ENCODE results near the gene NHSL1. TPM values are rescaled to one million over a fixed set of nuclear protein-coding genes. Genes with fewer than 3 reads are reported as not detected.

Gene NHSL1
- total and polyA plus RNA-seq, 9 of the 15 experiments (the other 6 are each of a cell fraction or from before 2014, with no cell fraction given) = 0.09 to 0.20 TPM; not detected in 7

GRCh38 chr6:138485586-138486248, 13.6 kb downstream of the NHSL1 start:
- POLR2A ChIA-PET = no interaction called here
- in situ Hi-C loops (cut with MboI) (no loop called here), intact Hi-C loops (cut with micrococcal nuclease) (no loop called here)
- DNase-seq (ENCODE audit: extremely low read depth in 1 of 4, low spot score in 3 of 4) (no peak), FAIRE-seq (no peak), ATAC-seq (no peak)
- Histone ChIP-seq H3K9ac (ENCODE audit: insufficient read depth in 1 of 2, low read depth in 2 of 2, low read length in 2 of 2) (no peak overlapping the region), H3K36me3 (ENCODE audit: control insufficient read depth, insufficient read depth, low read length) (no peaks in the 10 kb centered on the region), H3K4me1 (replicated peaks in 1 of 2; ENCODE audit: control insufficient read depth in 2 of 2, insufficient read depth in 2 of 2, low read length in 2 of 2) (no peaks in the 10 kb centered on the region), H3K79me2 (ENCODE audit: control insufficient read depth, insufficient read depth, low read length) (no peaks in the 10 kb centered on the region), H3K9me3 (replicated peaks; ENCODE audit: control insufficient read depth, insufficient read depth, low read depth, low read length) (no peaks in the 10 kb centered on the region), H4K20me1 (replicated peaks; ENCODE audit: control insufficient read depth, insufficient read depth, low read length) (no peaks in the 10 kb centered on the region), H3K4me2 (ENCODE audit: insufficient read depth, low read length) (no peak overlapping the region), H3K27me3 (ENCODE audit: control insufficient read depth in 2 of 2, insufficient read depth in 2 of 2, low read length in 2 of 2) (peaks cover 17 to 26% of the 10 kb centered on the region in 2 experiments; a peak in 4 of 5 replicates), H3K4me3 (no peak overlapping the region), H2AFZ (ENCODE audit: low read depth, low read length) (no peak overlapping the region), H3K9me1 (ENCODE audit: control insufficient read depth, insufficient read depth, low read length) (no peaks in the 10 kb centered on the region), H3K27ac (ENCODE audit: extremely low read depth, low read depth, low read length) (no peak overlapping the region)
- CTCF ChIA-PET (ENCODE audit: low intra/inter-chr PET ratio) = no interaction called here
- 4% methylated on average over 13 of the region's 13 CpGs for WGBS (ENCODE audit: insufficient coverage, low coverage, missing lambda C conversion rate)
- BruUV-seq (replicated peaks) = no TSS peak
- no peak for TF ChIP-seq RFX7 (CRISPR knock-in tag; IDR thresholded peaks at IDR 0.05)
- no peak for TF ChIP-seq MEIS2 (IDR thresholded peaks at IDR 0.05; ENCODE audit: partially characterized antibody)
- no peak for TF ChIP-seq ZNF175 (CRISPR knock-in tag; IDR thresholded peaks at IDR 0.05; ENCODE audit: low read depth)
- TF ChIP-seq, protein P1, sequence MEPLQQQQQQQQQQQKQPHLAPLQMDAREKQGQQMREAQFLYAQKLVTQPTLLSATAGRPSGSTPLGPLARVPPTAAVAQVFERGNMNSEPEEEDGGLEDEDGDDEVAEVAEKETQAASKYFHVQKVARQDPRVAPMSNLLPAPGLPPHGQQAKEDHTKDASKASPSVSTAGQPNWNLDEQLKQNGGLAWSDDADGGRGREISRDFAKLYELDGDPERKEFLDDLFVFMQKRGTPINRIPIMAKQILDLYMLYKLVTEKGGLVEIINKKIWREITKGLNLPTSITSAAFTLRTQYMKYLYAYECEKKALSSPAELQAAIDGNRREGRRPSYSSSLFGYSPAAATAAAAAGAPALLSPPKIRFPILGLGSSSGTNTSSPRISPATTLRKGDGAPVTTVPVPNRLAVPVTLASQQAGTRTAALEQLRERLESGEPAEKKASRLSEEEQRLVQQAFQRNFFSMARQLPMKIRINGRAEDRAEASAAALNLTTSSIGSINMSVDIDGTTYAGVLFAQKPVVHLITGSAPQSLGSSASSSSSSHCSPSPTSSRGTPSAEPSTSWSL (CRISPR knock-in tag; IDR thresholded peaks at IDR 0.05; ENCODE audit: borderline replicate concordance) = no peak
- TF ChIP-seq RBM14 (IDR thresholded peaks at IDR 0.05; ENCODE audit: borderline replicate concordance, insufficient read depth, low read depth, low read length) = no peak
- no peak for TF ChIP-seq PTBP1 (IDR thresholded peaks at IDR 0.05; ENCODE audit: low read depth, low read length)
- TF ChIP-seq MAX (CRISPR knock-in tag; IDR thresholded peaks at IDR 0.05) = no peak
- TF ChIP-seq POLR2H (tag; IDR thresholded peaks at IDR 0.05; ENCODE audit: low read depth) = no peak
- no peak for TF ChIP-seq MEF2D (tag; conservative IDR thresholded peaks at IDR 0.05; ENCODE audit: low read depth)
- no peak for TF ChIP-seq TRIM24 (IDR thresholded peaks at IDR 0.05)
- no peak for TF ChIP-seq ZKSCAN3 (CRISPR knock-in tag; IDR thresholded peaks at IDR 0.05)
- TF ChIP-seq HMG20A (CRISPR knock-in tag; conservative IDR thresholded peaks at IDR 0.05) = no peak
- no peak for TF ChIP-seq NCOA4 (IDR thresholded peaks at IDR 0.05; ENCODE audit: partially characterized antibody)
- no peak for TF ChIP-seq COPS2 (conservative IDR thresholded peaks at IDR 0.05)
- no peak for TF ChIP-seq HNRNPUL1 (IDR thresholded peaks at IDR 0.05; ENCODE audit: low read length)
- TF ChIP-seq ZBTB5 (IDR thresholded peaks at IDR 0.05) = no peak
- TF ChIP-seq, protein P2, sequence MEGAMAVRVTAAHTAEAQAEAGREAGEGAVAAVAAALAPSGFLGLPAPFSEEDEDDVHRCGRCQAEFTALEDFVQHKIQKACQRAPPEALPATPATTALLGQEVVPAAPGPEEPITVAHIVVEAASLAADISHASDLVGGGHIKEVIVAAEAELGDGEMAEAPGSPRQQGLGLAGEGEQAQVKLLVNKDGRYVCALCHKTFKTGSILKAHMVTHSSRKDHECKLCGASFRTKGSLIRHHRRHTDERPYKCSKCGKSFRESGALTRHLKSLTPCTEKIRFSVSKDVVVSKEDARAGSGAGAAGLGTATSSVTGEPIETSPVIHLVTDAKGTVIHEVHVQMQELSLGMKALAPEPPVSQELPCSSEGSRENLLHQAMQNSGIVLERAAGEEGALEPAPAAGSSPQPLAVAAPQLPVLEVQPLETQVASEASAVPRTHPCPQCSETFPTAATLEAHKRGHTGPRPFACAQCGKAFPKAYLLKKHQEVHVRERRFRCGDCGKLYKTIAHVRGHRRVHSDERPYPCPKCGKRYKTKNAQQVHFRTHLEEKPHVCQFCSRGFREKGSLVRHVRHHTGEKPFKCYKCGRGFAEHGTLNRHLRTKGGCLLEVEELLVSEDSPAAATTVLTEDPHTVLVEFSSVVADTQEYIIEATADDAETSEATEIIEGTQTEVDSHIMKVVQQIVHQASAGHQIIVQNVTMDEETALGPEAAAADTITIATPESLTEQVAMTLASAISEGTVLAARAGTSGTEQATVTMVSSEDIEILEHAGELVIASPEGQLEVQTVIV (CRISPR knock-in tag; IDR thresholded peaks at IDR 0.05; ENCODE audit: borderline replicate concordance) = no peak

Measured in K562 (cell line).